Brain microvascular endothelial cell (primary cell): ENCODE results near the gene CAD.

Experiments used
- DNase-seq: peaks from one replicate; pipeline ENCODE4 v3.0.0-alpha.2; 2020
- H3K27ac ChIP-seq: fragments of 250-450 bp; sonication (Bioruptor Pico); 2 replicates; pipeline ENCODE4 v1.5.1; 2020; ENCODE audit warnings: mild to moderate bottlenecking, moderate library complexity
- H3K27me3 ChIP-seq: fragments of 250-450 bp; sonication (Bioruptor Pico); replicated peaks from 2 replicates; pipeline ENCODE4 v1.5.1; 2020; ENCODE audit warnings: mild to moderate bottlenecking
- H3K36me3 ChIP-seq: fragments of 250-450 bp; sonication (Bioruptor Pico); replicated peaks from 2 replicates; pipeline ENCODE4 v1.5.1; 2020; ENCODE audit warnings: mild to moderate bottlenecking
- H3K4me3 ChIP-seq: 2 replicates; pipeline ENCODE4 v1.5.1; 2011; ENCODE audit warnings: low read depth, mild to moderate bottlenecking, control low read depth, low read length, moderate library complexity
- in situ Hi-C: cut with HindIII; loops from 2 replicates; pipeline ENCODE4 v1.10.0; 2017; ENCODE audit warnings: low sequenced_read_pairs, low pct_ligation_motif_present
- TF ChIP-seq, protein P1 (sequence below): IDR thresholded peaks from 2 replicates; pipeline ENCODE4 v1.5.1; 2011; ENCODE audit warnings: low read depth, mild to moderate bottlenecking, moderate library complexity, low read length, control low read depth, inconsistent platforms; ENCODE audit errors: missing control alignments

CAD gene

DNA sequence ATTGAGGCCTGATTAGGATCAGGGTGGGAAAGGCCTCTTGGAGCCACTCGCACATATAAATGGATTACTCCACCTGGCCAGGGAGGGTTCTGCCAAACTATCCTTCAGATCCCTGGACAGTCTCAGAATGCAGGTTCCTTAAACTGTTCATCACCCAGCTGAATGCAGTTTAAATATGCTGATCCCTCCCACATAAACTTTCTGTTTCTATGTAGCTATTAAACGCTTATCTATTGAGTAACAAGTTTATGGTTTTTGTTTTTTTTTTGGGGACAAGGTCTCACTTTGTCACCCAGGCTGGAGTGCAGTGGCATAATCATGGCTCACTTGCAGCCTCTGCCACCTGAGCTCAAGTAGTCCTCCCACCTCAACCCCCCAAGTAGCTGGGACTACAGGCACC, 1.9 kb downstream of the CAD start:
- Histone ChIP-seq H3K36me3 (peaks cover 33% of the 10 kb centered on the region), H3K27me3 (no peaks in the 10 kb centered on the region), H3K27ac (no peak overlapping the region), H3K4me3 (no peak overlapping the region)
- TF ChIP-seq, protein P1, sequence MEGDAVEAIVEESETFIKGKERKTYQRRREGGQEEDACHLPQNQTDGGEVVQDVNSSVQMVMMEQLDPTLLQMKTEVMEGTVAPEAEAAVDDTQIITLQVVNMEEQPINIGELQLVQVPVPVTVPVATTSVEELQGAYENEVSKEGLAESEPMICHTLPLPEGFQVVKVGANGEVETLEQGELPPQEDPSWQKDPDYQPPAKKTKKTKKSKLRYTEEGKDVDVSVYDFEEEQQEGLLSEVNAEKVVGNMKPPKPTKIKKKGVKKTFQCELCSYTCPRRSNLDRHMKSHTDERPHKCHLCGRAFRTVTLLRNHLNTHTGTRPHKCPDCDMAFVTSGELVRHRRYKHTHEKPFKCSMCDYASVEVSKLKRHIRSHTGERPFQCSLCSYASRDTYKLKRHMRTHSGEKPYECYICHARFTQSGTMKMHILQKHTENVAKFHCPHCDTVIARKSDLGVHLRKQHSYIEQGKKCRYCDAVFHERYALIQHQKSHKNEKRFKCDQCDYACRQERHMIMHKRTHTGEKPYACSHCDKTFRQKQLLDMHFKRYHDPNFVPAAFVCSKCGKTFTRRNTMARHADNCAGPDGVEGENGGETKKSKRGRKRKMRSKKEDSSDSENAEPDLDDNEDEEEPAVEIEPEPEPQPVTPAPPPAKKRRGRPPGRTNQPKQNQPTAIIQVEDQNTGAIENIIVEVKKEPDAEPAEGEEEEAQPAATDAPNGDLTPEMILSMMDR: no peak
- no peak for DNase-seq
- in situ Hi-C loops: no loop called here

DNA sequence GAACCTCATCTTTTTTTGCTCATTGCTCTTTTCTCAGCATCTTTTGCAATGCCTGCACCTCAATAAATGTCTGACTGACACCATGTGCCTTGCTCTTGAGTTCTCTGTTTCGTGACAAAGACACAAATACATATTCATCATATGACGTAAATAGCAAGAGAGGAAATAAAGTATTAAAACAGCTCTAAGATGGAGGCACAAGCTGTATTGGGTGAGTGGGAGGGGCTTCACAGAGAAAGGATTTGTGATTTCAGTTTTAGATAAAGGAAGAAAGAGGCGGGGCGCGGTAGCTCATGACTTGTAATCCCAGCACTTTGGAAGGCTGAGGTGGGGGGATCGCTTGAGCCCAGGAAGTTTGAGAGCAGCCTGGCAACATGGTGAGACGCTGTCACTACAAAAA, 2.9 kb downstream of the CAD start:
- H3K27me3 ChIP-seq: no peaks in the 10 kb centered on the region
- H3K4me3 ChIP-seq: no peak overlapping the region
- TF ChIP-seq, protein P1: no peak
- peaks cover 43% of the 10 kb centered on the region for H3K36me3 ChIP-seq
- no peak for DNase-seq
- in situ Hi-C loops: no loop called here
- H3K27ac ChIP-seq: no peak overlapping the region

GRCh38 chr2:27221166-27221565, 4.0 kb downstream of the CAD start:
- in situ Hi-C loops: no loop called here
- no peak for DNase-seq
- TF ChIP-seq, protein P1: no peak
- Histone ChIP-seq H3K4me3 (no peak overlapping the region), H3K36me3 (peaks cover 52% of the 10 kb centered on the region), H3K27me3 (no peaks in the 10 kb centered on the region), H3K27ac (no peak overlapping the region)

- Histone ChIP-seq H3K4me3 (no peak overlapping the region), H3K27ac (no peak overlapping the region), H3K27me3 (no peaks in the 10 kb centered on the region), H3K36me3 (peaks cover 63% of the 10 kb centered on the region)
- in situ Hi-C loops: no loop called here
- no peak for DNase-seq
- TF ChIP-seq, protein P1: no peak
These were observed 5.2 kb downstream of the CAD start for GRCh38 chr2:27222407-27222806.

- in situ Hi-C loops: no loop called here
- no peak overlapping the region for H3K27ac ChIP-seq
- TF ChIP-seq, protein P1: no peak
- no peak overlapping the region for H3K4me3 ChIP-seq
- no peaks in the 10 kb centered on the region for H3K27me3 ChIP-seq
- peaks cover 69% of the 10 kb centered on the region for H3K36me3 ChIP-seq
- no peak for DNase-seq
These were observed 6.2 kb downstream of the CAD start for GRCh38 chr2:27223416-27223815.

- H3K27ac ChIP-seq: no peak overlapping the region
- no peaks in the 10 kb centered on the region for H3K27me3 ChIP-seq
- no peak overlapping the region for H3K4me3 ChIP-seq
- in situ Hi-C loops: no loop called here
- TF ChIP-seq, protein P1: no peak
- H3K36me3 ChIP-seq: peaks cover 77% of the 10 kb centered on the region
- no peak for DNase-seq
These were observed 8.4 kb downstream of the CAD start for GRCh38 chr2:27225526-27225925.
